Body of pancreas (tissue), 4 donors: Measurements from ENCODE around the gene IL1F10. TPM values are rescaled to one million over a fixed set of nuclear protein-coding genes. Genes with fewer than 3 reads are reported as not detected.

ENCODE experiments used
- ATAC-seq: fragments of 150-250 bp; one replicate; pipeline ENCODE4 v1.9.1; 2016
- DNase-seq, 4 donors: peaks; one replicate each; pipeline ENCODE4 v3.0.0-alpha.2; 2019
- H3K27ac ChIP-seq, 4 donors: fragments of 200-600 bp; sonication (generic); 1 replicate in 3 of 4; 2 replicates in 1 of 4; pipeline versions ENCODE4 v1.5.1 to v1.6.1; 2016 to 2019; ENCODE audit warnings: mild to moderate bottlenecking in 1 of 4, mixed read lengths in 1 of 4, moderate library complexity in 1 of 4
- H3K27me3 ChIP-seq, 2 donors: fragments of 200-600 bp; sonication (generic); one replicate each; pipeline ENCODE4 v1.6.0; 2016; ENCODE audit warnings: mild to moderate bottlenecking in 1 of 2
- H3K36me3 ChIP-seq, 2 donors: fragments of 200-600 bp; sonication (generic); replicated peaks in 1 of 2; 2 replicates each; pipeline ENCODE4 v1.5.1; 2016; ENCODE audit warnings: low read depth in 2 of 2; ENCODE audit not compliant: insufficient read depth in 1 of 2
- H3K4me1 ChIP-seq: fragments of 200-600 bp; sonication (generic); one replicate; pipeline ENCODE4 v1.6.0; 2016
- H3K4me3 ChIP-seq, 2 donors: fragments of 200-600 bp; sonication (generic); 1 replicate in 1 of 2; 2 replicates in 1 of 2; pipeline ENCODE4 v1.5.1; 2016 to 2019
- H3K9me3 ChIP-seq, 3 donors: fragments of 200-600 bp; sonication (generic); 1 replicate in 2 of 3; 2 replicates in 1 of 3; pipeline ENCODE4 v1.5.1; 2016
- CTCF ChIP-seq, 7 experiments: fragments of 450-650 bp in 4 of 7; fragments of 200-600 bp in 3 of 7; sonication (generic) in 3 of 7; IDR thresholded peaks; one replicate each; pipeline ENCODE4 v1.5.1; 2016 to 2019; ENCODE audit warnings: antibody characterized with exemption in 7 of 7
- POLR2A ChIP-seq, 3 donors: fragments of 450-650 bp; IDR thresholded peaks; one replicate each; pipeline ENCODE4 v1.6.1; 2016; ENCODE audit warnings: antibody characterized with exemption in 3 of 3, mild to moderate bottlenecking in 2 of 3
- WGBS, 2 donors: methylation state at CpG; one replicate each; pipeline ENCODE4 v1.1.5; 2017; 5-methylcytosine and 5-hydroxymethylcytosine counted together
- intact Hi-C: fragments of 100-400 bp; cut with DNase I; formaldehyde crosslinking; loops from one replicate; pipeline ENCODE4 v1.15.1; 2023
- total RNA-seq, 2 donors: library from RNA; depleted of rRNA; stranded (reverse); fragments of >200 nt; gene quantifications; one replicate each; pipeline ENCODE4 v1.1.0, GENCODE V29; 2016

IL1F10 gene
- total RNA-seq, 2 donors from 2014 or later, result not detected

- H3K4me1 ChIP-seq, result no peaks in the 10 kb centered on the region
- ATAC-seq (no peak), DNase-seq (no peak)
- H3K27ac ChIP-seq, result no peak overlapping the region
- H3K9me3 ChIP-seq, result no peaks in the 10 kb centered on the region
- no peaks in the 10 kb centered on the region for H3K27me3 ChIP-seq
- no peak for TF ChIP-seq POLR2A (IDR thresholded peaks at IDR 0.05)
- intact Hi-C loops, result no loop called here
- H3K36me3 ChIP-seq, result no peaks in the 10 kb centered on the region
- 92 to 93% methylated on average over 33 to 35 of the region's 38 CpGs for WGBS, 2 donors
- H3K4me3 ChIP-seq, result no peak overlapping the region
These were observed 16.6 kb upstream of the IL1F10 start for GRCh38 chr2:113050921-113051895.

- Histone ChIP-seq H3K4me3 (no peak within 1 kb of the TSS), H3K4me1 (no peaks in the 10 kb centered on the region), H3K27ac (no peak within 1 kb of the TSS), H3K36me3 (no peaks in the 10 kb centered on the region), H3K9me3 (no peaks in the 10 kb centered on the region), H3K27me3 (no peaks in the 10 kb centered on the region)
- WGBS, 2 donors, result 57 to 63% methylated on average over 6 of the region's 6 CpGs
- intact Hi-C loops, result no loop called here
- DNase-seq (no peak), ATAC-seq (no peak)
- TF ChIP-seq POLR2A (IDR thresholded peaks at IDR 0.05), result no peak
- no peak for TF ChIP-seq CTCF (IDR thresholded peaks at IDR 0.05)
These were observed 15.3 kb upstream of the IL1F10 start, which contains the start of gene IL36B for GRCh38 chr2:113052396-113052917. TSS of gene IL36B (minus strand) at chr2:113052867.

GRCh38 chr2:113053666-113054065, 14.1 kb upstream of the IL1F10 start:
- Histone ChIP-seq H3K4me3 (no peak overlapping the region), H3K36me3 (no peaks in the 10 kb centered on the region), H3K27me3 (no peaks in the 10 kb centered on the region), H3K9me3 (no peaks in the 10 kb centered on the region), H3K27ac (no peak overlapping the region), H3K4me1 (no peaks in the 10 kb centered on the region)
- ATAC-seq, result no peak
- no peak for TF ChIP-seq POLR2A (IDR thresholded peaks at IDR 0.05)
- TF ChIP-seq CTCF (IDR thresholded peaks at IDR 0.05), result no peak
- no peak for DNase-seq
- 41 to 52% methylated on average over 3 of the region's 3 CpGs for WGBS, 2 donors
- intact Hi-C loops, result no loop called here

GRCh38 chr2:113054066-113054465, 13.7 kb upstream of the IL1F10 start:
- Histone ChIP-seq H3K4me3 (no peak overlapping the region), H3K4me1 (no peaks in the 10 kb centered on the region), H3K27me3 (no peaks in the 10 kb centered on the region), H3K27ac (no peak overlapping the region), H3K9me3 (no peaks in the 10 kb centered on the region), H3K36me3 (no peaks in the 10 kb centered on the region)
- no peak for ATAC-seq
- TF ChIP-seq CTCF (IDR thresholded peaks at IDR 0.05) (no peak), POLR2A (IDR thresholded peaks at IDR 0.05) (no peak)
- DNase-seq, result no peak
- intact Hi-C loops, result no loop called here

GRCh38 chr2:113056521-113056920, 11.2 kb upstream of the IL1F10 start:
- Histone ChIP-seq H3K27me3 (no peaks in the 10 kb centered on the region), H3K4me1 (no peaks in the 10 kb centered on the region), H3K4me3 (no peak overlapping the region), H3K36me3 (no peaks in the 10 kb centered on the region), H3K27ac (no peak overlapping the region), H3K9me3 (no peaks in the 10 kb centered on the region)
- intact Hi-C loops, result no loop called here
- TF ChIP-seq POLR2A (IDR thresholded peaks at IDR 0.05), result no peak
- TF ChIP-seq CTCF (IDR thresholded peaks at IDR 0.05), result no peak
- 53 to 74% methylated on average over 1 of the region's 1 CpG for WGBS, 2 donors
- DNase-seq, result no peak
- ATAC-seq, result no peak
